GM12873 (cell line): Measurements from ENCODE around the gene DENND1B.

Experiments used
- CTCF ChIP-seq: IDR thresholded peaks from 2 replicates; pipeline ENCODE4 v1.5.1; 2012; ENCODE audit warnings: low read depth, mild to moderate bottlenecking, moderate library complexity, low read length, control low read depth; ENCODE audit not compliant: insufficient read depth; ENCODE audit errors: missing control alignments

The DENND1B gene

GRCh38 chr1:197691816-197692215, 83.5 kb downstream of the DENND1B start:
- no peak for TF ChIP-seq CTCF

GRCh38 chr1:197690074-197690473, 85.2 kb downstream of the DENND1B start:
- TF ChIP-seq CTCF, result no peak

GRCh38 chr1:197688233-197688632, 87.0 kb downstream of the DENND1B start:
- TF ChIP-seq CTCF, result no peak

- TF ChIP-seq CTCF, result no peak
Measured at GRCh38 chr1:197686702-197687355, 88.5 kb downstream of the DENND1B start.

- no peak for TF ChIP-seq CTCF
Measured at GRCh38 chr1:197686231-197686630, 89.0 kb downstream of the DENND1B start.

- no peak for TF ChIP-seq CTCF
Measured at GRCh38 chr1:197685785-197686184, 89.5 kb downstream of the DENND1B start.

GRCh38 chr1:197683895-197684553, 91.3 kb downstream of the DENND1B start:
- TF ChIP-seq CTCF, result no peak
